Central memory CD4-positive, alpha-beta T cell (primary cell): ENCODE results near the gene UBE4B.
"Not testable (repeated sequence)": the region's sequence is repeated elsewhere in the genome, so short reads cannot be mapped to it uniquely, and the experiment has no call there.

Experiments used
- DNase-seq: peaks from one replicate; pipeline ENCODE4 v3.0.0; 2022

The UBE4B gene

GRCh38 chr1:10042746-10043145 lies 10.0 kb downstream of the UBE4B start:
- no peak for DNase-seq

DNA sequence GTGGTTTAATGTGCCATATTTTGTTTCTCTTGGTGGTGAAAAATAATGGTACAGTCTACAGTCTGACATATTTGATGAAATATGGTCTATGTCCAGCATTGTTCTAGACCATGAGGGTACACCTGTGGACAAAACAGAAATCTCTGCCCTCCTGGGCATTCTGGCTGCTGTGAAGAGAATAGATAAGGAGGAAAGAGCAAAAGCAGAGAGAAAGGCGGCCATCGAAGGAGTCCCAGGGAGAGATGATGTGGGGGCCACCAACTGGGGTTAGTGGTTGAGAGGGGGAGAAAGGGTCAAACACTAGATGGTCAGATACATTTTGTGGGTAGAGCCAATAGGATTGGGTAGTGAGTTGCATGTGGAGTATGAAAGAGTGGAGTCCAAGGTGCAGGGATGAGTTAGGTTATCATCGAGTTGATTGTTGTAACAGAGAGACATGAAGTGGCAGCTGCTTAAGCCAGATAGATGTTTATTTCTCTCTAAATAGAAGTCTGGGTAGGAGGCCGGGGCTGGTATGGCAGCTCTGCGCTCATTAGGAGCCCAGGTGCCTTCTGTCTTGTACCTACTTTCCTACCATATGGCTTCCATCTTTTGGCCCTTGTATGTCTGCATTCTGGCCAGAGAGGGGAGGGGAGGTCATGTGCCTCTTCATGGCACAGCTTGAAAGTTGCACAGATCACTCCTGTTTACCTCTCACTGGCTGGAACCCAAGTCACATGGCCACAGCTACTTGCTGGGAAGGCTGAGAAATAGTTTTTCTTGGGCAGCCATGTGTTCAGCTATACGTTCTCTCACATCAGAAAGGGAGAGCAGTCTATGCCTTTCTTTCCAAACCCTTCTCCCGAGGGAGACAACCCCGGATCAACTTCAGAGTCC lies 13.0 kb downstream of the UBE4B start:
- DNase-seq: no peak

DNA sequence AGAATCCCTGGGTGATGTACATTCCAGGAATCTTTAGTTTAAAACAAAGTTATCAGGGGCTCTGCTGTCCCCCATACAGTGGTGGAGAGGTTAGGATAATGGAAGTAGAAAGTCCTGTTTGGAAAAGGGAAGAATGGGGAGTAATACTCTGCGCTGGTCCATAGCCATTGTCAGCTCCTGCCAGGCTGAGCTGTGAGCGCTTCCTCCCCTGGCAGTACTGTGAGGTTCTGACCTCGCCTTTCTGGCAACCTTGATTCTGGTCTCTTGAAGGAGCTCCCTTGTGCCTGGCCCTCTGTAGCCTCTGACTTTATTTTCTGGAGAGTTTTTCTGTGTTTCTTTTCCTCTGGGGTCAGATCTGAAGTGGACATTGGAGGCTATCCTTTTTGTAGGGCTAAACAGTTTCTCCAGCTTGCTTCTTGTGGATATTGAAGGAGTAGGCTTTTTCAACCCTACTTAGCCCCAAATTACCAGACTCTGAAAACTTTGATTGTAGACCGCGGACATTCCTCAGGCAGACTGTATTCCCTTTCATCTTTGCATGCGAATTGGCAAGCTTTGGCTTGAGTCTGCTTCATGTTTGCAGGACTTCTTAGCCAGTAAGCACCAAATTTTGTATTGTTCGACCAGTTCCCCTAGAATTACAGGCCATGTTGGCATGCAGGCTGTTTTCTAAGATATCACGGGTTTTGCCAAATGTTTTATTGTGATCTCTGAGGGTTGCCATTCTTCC lies 13.8 kb downstream of the UBE4B start:
- DNase-seq: no peak

DNA sequence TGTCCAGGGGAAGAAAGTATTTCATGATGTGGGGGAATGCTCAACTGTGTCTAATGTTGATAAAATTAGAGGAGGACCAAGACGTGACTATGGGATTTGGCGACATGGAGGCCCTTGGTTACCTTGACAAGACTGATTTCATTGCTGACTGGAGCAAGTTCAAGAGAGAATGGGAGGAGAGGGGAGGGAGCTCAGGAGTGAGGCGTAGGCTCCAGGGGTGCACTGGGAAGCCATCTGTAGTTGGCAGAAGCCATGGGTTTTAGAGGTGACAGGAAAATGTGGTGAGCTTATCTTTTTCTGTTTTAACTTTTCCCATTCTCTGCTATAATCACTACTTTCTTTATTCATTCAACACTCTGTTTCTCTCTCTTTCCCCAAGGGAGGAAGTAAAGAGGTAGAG lies 15.8 kb downstream of the UBE4B start:
- no peak for DNase-seq

- no peak for DNase-seq
These were observed 17.9 kb downstream of the UBE4B start for GRCh38 chr1:10050611-10051010.

DNA sequence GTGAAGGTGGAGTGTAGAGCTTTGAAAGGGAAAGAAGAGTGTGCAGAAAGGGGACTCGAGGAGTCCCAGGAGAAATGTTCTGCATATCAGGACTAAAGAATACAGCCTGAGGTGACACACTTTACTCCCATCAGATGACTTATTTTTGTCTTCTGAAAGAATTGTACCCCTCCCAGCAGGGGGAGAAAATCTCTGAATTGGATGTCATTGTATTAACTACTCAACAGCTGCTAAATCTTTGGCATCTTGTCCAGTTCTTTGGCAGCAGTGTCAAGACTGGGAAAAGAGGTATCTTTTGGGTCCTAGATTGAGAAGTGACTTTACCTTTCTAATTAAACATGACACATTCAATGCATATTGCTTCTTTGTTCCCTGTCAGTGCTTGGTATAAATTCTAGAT lies 18.9 kb downstream of the UBE4B start:
- DNase-seq: no peak

- DNase-seq: no peak
These were observed 19.6 kb downstream of the UBE4B start for GRCh38 chr1:10052347-10052746.

- no peak for DNase-seq
These were observed 21.7 kb downstream of the UBE4B start for GRCh38 chr1:10054465-10054864.

DNA sequence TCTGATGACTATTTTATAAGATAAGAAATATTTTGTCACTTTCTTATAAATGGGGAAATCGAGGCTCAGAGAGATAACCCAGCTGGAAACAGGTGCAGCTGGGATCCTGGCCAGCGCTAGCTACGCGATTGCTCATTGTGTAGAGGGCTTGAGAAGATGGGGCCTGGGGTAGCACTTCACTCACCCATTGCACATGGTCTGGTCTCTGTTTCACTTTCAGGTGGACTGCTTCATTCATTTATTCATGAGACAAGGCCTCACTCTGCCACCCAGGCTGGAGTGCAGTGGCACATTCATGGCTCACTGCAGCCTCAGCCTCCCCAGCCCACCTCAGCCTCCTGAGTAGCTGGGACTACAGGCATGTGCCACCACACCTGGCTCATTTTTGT lies 23.8 kb downstream of the UBE4B start:
- no peak for DNase-seq

DNA sequence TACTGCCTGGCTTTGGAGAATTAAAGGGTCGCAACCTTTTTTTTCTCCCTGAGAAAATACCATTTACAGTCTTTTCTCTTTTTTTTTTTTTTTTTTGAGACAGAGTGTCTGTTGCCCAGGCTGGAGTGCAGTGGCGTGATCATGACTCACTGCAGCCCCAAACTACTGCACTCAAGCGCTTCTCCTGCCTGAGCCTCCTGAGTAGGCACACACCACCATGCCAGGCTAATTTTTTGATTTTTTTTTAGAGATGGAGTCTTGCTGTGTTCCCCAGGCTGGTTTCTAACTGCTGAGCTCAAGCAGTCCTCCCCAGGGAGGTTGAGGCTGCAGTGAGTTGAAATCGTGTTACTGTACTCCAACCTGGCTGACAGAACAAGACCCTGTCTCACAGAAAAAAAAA lies 24.6 kb downstream of the UBE4B start:
- DNase-seq: no peak

- no peak for DNase-seq
These were observed 25.0 kb downstream of the UBE4B start for GRCh38 chr1:10057796-10058195.

- DNase-seq: no peak
These were observed 26.6 kb downstream of the UBE4B start for GRCh38 chr1:10059342-10059718.

DNA sequence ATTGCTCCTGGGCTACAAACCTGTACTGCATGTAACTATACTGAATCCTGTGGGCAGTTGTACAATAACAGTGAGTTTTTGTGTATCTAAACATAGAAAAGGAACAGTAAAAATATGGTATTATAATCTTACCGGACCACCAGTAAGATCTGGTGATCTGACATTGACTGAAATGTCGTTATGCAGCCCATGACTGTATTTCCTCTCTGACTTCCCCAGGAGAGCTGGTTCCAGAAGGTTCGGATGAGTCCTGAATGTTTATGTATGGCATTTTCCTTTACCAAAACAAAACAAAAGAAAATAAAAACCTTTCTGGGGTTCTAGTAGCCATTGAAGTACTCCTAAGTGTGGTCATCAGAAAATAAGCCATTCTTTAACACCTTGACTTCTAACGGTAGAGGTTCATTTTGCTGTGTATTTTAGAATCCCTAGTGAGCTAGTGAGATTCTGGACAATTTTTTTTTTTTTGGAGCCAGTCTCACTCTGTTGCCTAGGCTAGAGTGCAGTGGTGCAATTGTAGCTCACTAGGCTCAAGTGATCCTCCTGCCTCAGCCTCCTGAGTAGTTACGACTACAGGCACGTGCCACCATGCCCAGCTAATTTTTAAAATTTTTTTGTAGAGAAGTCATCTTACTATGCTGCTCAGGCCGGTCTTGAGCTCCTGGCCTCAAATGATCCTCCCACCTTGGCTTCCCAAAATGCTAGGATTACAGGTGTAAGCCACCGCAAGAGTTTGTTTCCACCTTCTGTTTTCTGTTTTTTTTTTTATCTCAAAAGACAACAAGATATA lies 27.7 kb downstream of the UBE4B start:
- DNase-seq: no peak

DNA sequence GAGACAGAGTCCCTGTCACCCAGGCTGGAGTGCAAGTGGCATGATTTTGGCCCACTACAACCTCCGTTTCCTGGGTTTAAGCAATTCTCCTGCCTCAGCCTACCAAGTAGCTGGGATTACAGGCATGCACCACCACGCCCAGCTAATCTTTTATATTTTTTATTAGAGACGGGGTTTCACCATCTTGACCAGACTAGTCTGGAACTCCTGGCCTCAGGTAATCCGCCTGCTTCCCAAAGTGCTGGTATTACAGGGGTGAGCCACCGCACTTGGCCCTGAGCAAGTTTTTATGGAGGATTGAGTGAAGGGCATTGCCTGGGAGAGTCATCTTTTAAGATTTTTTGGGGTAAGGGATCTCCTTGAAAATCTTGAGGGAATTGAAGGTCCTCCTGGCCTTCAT lies 28.5 kb downstream of the UBE4B start:
- no peak for DNase-seq

DNA sequence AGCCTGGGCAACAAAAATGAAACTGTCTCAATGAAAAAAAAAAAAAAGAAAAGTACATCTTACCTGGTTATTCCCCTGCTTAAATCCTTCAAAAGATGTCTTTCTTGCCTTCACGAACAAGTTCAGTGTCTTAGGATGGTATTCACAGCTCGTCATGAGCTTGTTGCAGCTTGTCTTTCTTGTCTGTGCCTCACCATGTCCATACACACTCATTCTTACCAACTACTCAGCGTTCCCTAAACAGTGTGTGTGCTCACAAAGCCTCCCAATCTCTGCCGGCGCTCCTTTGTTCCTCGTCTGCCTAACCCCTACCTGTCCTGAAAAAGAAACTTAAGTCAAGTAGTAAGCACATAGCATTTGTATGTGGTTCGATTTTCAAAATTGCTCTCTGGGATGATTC lies 31.1 kb downstream of the UBE4B start:
- DNase-seq: no peak

DNA sequence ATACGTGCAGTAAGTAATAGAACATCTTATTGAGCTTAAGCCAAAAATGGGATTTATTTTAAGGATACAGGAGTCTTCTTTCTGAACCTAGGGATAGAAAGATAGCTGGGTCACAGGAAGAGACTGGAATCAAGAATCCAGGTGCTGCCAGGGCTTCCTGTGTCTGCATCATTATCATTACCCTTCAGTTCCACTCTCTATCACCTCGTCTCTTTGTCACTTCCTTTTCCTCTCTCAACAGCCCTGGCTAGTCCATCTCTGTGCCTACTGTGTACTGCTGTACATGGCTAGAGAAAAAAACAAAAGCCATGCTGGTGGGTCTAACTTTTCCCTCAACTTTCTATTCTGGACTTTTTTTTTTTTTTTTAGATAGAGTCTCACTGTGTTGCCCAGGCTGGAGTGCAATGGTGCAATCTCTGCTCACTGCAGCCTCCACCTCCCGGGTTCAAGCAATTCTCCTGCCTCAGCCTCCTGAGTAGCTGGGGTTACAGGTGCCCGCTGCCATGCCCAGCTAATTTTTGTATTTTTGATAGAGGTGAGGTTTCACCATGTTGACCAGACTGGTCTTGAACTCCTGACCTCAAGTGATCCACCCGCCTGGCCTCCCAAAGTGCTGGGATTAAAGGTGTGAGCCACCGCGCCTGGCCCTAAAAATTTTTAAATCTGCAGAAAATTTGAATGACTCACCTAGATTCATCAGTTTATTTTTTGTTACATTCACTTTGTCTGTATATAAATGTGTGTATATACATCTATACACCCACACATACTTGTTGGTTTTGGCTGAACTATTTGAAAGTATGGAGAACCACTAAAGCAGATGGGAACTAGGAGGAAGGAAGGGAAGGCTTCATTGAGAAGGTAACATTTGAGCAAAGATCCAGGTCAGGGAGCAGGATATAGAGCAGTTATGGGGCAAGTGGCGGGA lies 31.9 kb downstream of the UBE4B start:
- DNase-seq: no peak

DNA sequence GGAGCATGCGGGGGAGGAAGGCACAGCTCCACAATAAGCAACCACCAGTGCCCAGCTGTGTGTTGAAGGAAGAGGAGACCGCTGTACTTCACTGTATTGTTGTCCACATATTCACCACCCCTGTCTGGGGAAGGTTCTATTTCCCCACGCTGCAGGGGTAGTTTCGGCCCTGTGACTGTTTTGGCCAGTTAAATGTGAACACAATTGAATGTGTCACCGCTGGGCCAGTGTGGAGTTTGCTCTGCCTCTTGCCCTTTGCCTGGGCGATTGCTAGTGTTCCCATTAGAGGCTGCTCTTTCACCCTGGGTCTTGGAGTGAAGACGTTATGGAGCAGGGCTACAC lies 32.6 kb downstream of the UBE4B start:
- no peak for DNase-seq

DNA sequence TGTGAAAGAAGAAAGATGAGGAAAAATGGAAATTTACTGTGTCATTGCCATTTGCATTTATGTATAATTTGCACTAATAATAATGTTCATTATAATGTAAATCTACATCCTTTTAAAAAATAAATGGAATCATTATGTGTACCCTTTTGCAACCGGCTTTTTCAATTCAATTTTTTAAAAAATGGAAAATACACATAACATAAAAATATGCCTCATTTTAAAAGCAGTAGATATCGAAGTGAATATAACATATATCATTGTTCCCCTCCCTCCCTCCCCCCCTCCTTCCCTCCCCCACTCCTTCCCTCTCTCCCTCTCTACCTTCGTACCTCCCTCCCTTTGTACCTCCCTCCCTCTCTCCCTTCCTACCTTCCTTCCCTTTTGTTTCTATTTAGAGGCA lies 33.0 kb downstream of the UBE4B start:
- no peak for DNase-seq

DNA sequence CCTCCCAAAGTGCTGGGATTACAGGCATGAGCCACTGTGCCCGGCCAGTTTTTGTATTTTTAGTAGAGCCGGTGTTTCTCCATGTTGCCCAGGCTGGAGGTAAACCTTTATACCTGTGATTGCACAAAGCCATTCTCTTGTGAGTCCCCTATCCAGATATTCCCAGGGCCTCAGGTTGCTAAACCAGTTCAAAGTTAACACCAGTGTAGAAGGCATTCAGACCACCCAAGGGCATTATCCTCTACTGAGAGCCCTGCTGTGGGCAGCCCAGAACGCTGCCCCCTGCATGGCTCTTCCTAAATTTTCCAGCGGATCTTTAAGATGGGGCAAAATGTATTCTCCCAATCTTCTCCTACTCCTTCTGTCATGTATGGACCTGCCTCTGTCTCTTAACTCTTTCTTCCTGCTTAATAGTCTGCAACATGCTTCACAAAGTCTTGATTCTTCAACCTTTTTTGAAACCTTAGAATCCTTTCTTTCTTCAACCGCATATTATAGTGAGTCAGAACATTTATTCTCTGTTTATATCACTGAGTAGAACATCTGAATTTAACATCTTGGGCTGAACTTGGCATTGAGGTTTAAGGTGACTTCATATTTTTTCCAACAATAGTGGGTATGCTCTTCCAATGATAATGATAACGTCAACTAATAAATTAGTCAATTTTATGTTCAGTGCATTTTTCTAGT lies 36.0 kb downstream of the UBE4B start:
- no peak for DNase-seq

DNA sequence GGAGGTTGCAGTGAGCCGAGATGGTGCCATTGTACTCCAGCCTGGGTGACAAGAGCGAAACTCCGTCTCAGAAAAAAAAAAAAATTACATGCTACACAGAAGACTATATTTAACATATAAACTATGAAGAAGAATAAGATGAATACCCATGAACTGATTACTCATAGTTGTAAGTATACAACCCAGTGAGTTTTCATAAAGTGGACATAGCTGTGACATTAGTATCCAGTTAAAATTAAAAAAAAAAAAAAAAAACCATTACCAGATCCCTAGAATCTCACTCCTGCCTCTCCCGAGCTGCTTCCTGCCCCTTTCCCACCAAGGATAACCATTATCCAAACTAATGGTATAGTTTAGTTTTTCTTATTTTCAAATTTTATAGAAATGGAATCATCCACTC lies 37.4 kb downstream of the UBE4B start:
- DNase-seq: no peak

DNA sequence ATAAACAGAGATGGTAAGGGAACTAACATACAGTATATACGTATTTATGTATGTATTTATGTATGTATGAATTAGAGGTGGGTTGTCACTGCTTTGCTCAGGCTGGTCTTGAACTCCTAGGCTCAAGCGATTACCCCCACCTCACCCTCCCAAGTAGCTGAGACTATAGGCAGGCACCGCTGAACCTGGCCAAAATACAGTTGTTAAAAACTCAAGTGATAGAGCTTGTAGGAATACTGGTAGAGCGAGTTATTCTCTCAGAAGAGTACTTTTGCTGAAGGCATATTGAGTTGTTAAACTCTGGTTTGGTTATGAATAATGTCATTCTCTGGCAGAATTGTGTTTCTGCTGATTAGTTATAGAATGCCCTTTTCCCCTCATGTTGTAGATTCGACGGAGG lies 38.9 kb downstream of the UBE4B start:
- DNase-seq: no peak

DNA sequence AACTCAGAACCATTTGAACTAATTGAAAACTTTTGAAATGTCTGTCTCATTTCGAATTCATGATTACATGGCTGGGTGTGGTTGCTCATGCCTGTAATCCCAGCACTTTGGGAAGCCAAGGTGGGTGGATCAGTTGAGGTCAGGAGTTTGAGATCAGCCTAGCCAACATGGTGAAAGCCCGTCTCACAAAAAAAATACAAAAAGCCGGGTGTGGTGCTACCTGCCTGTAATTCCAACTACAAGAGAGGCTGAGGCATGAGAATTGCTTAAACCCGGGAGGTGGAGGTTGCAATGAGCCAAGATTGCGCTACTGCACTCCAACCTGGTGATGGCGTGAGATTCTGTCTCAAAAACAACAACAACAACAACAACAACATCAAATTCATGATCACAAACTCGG lies 40.6 kb downstream of the UBE4B start:
- DNase-seq: not testable (repeated sequence)
